ENCODE data around the gene SACM1L. TPM values are rescaled to one million over a fixed set of nuclear protein-coding genes. Genes with fewer than 3 reads are reported as not detected.

Gene SACM1L
- total and polyA plus RNA-seq, 2 of the 13 experiments (the other 11 are each of a cell fraction or from before 2014, with no cell fraction given), result 15.1 to 27.8 TPM

DNA sequence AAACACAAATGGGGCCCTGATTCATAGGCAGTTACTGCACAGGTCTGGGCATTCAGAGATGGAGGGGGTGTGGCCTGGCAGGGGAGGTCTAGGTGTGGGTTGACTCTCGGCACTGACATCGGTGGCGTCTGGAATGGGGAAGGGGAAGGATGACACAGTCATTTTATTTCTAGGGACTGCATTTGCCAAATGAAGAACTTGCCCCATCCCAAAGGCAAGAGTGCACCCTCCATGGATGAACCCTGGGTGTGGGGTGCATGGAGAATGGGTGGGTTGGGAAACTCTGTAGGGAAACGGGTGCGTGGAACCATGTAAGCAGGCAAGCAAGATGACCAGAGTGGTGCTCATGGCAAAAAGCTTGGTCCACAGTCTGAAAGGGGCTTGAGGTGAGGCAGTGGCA, 82.6 kb downstream of the SACM1L start:
- intact Hi-C loops (cut with micrococcal nuclease; ENCODE audit: unreplicated experiment) (no loop called here), in situ Hi-C loops (cut with HindIII; ENCODE audit: extremely low pct_ligation_motif_present, low pct_unique_long_range_greater_than_20kb) (no loop called here)
- no peaks in the 10 kb centered on the region for H3K36me3 ChIP-seq (replicated peaks in 1 of 2; ENCODE audit: control insufficient read depth in 1 of 2, insufficient read depth in 2 of 2, low read length in 2 of 2)
- H3K4me2 ChIP-seq (ENCODE audit: low read depth, low read length), result no peak overlapping the region
- no peaks in the 10 kb centered on the region for H4K20me1 ChIP-seq (ENCODE audit: insufficient read depth, low read length)
- H3K9me3 ChIP-seq (ENCODE audit: low read length), result no peaks in the 10 kb centered on the region
- CTCF ChIA-PET (ENCODE audit: low intra/inter-chr PET ratio, low total read pairs), result no interaction called here
- no peak overlapping the region for H2AFZ ChIP-seq (ENCODE audit: low read length)
- no peak for ATAC-seq
- H3K79me2 ChIP-seq (ENCODE audit: insufficient read depth, low read length), result no peaks in the 10 kb centered on the region
- no peak overlapping the region for H3K4me3 ChIP-seq (replicated peaks in 1 of 3; ENCODE audit: insufficient read depth in 1 of 3, low read depth in 2 of 3, low read length in 3 of 3)
- TF ChIP-seq CEBPG (CRISPR knock-in tag; IDR thresholded peaks at IDR 0.05), result no peak
- TF ChIP-seq, protein P1, sequence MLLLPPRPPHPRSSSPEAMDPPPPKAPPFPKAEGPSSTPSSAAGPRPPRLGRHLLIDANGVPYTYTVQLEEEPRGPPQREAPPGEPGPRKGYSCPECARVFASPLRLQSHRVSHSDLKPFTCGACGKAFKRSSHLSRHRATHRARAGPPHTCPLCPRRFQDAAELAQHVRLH (CRISPR knock-in tag; IDR thresholded peaks at IDR 0.05; ENCODE audit: borderline replicate concordance, low read depth), result no peak
- TF ChIP-seq MED1 (CRISPR knock-in tag; IDR thresholded peaks at IDR 0.05), result no peak
- no peak for TF ChIP-seq ZIK1 (CRISPR knock-in tag; IDR thresholded peaks at IDR 0.05; ENCODE audit: borderline replicate concordance, low read depth)
- TF ChIP-seq HOXA5 (CRISPR knock-in tag; IDR thresholded peaks at IDR 0.05), result no peak
- no peak for TF ChIP-seq ZNF577 (CRISPR knock-in tag; IDR thresholded peaks at IDR 0.05; ENCODE audit: borderline replicate concordance, low read depth)
- no peak for TF ChIP-seq ESRRA (CRISPR knock-in tag; IDR thresholded peaks at IDR 0.05; ENCODE audit: low read depth)
- TF ChIP-seq, protein P2, sequence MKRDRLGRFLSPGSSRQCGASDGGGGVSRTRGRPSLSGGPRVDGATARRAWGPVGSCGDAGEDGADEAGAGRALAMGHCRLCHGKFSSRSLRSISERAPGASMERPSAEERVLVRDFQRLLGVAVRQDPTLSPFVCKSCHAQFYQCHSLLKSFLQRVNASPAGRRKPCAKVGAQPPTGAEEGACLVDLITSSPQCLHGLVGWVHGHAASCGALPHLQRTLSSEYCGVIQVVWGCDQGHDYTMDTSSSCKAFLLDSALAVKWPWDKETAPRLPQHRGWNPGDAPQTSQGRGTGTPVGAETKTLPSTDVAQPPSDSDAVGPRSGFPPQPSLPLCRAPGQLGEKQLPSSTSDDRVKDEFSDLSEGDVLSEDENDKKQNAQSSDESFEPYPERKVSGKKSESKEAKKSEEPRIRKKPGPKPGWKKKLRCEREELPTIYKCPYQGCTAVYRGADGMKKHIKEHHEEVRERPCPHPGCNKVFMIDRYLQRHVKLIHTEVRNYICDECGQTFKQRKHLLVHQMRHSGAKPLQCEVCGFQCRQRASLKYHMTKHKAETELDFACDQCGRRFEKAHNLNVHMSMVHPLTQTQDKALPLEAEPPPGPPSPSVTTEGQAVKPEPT (CRISPR knock-in tag; IDR thresholded peaks at IDR 0.05; ENCODE audit: low read depth), result no peak
- TF ChIP-seq NPAS2 (CRISPR knock-in tag; IDR thresholded peaks at IDR 0.05; ENCODE audit: borderline replicate concordance), result no peak
- TF ChIP-seq MEIS2 (CRISPR knock-in tag; IDR thresholded peaks at IDR 0.05), result no peak
- TF ChIP-seq HNRNPK (IDR thresholded peaks at IDR 0.05; ENCODE audit: low read depth, low read length, poor library complexity, severe bottlenecking), result no peak
- no peak for TF ChIP-seq PHF20 (CRISPR knock-in tag; IDR thresholded peaks at IDR 0.05)
- TF ChIP-seq ZNF317 (CRISPR knock-in tag; IDR thresholded peaks at IDR 0.05), result no peak
- TF ChIP-seq KLF6 (CRISPR knock-in tag; IDR thresholded peaks at IDR 0.05), result no peak
- H3K4me1 ChIP-seq (ENCODE audit: insufficient read depth, low read length), result no peaks in the 10 kb centered on the region
- POLR2A ChIA-PET, result no interaction called here
- FAIRE-seq, result no peak
- H3K27me3 ChIP-seq (ENCODE audit: control insufficient read depth in 1 of 2, insufficient read depth in 2 of 2, low read length in 2 of 2), result peaks cover 0 to 32% of the 10 kb centered on the region in 2 experiments; a peak in 4 of 5 replicates
- 9% methylated on average over 5 of the region's 5 CpGs for WGBS (ENCODE audit: low lambda C conversion rate)
- H3K9ac ChIP-seq (ENCODE audit: insufficient read depth, low read depth, low read length), result no peak overlapping the region
- BruUV-seq (replicated peaks), result no TSS peak
- no peak overlapping the region for H3K27ac ChIP-seq (ENCODE audit: extremely low read length, insufficient read depth, low read length)
- DNase-seq (ENCODE audit: low spot score), result no peak
